GM19467 (cell line): ENCODE measurements around the gene SURF2.
A peak's percentile ranks its signal among the peaks of the same experiment; 100 is the strongest.

ENCODE experiments used
- ATAC-seq: cut with Tn5 transposase; IDR thresholded peaks from one replicate; pipeline ENCODE4 v1.9.1; 2021; ENCODE audit warnings: mild to moderate bottlenecking, moderate library complexity; ENCODE audit not compliant: unreplicated experiment

The SURF2 gene

DNA sequence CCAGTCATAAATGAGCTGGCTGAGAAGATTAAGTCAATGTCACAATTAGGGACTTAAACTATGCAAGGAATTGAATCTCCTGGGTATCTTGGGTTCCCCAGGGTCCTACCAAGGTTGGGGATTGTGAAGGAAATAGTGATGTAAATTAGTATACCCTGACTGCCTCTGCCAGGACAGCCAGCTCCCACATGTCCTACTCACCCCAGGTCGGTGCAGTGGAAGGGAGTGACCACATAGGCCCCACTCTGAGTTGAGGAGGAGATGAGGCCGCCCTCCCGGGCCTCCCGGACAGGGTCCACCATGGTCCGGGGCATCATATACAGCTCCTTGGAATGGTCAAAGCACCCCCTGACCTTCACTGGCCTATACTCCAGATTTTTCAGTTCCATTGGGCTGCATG is 2.8 kb upstream of the SURF2 start:
- no peak for ATAC-seq

DNA sequence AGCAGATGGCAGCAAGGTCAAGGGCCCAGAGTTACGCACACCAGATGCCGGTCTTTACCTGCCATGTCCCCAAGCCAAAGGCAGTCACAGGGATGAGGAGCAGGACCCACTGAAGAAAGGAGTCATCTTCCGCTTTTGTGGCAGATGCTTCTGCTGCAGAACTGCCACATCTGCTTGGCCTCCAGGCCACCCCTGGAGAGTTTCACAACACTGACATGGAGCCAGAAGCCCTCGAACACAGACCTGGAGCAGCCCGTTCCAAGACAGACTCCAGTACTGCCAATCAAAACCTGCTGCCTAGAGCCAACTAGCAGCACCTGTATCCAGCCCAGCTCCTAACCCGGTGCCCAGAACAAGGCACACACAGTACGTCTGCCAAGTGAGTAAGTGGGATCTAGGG is 1.6 kb upstream of the SURF2 start:
- ATAC-seq, result no peak

GRCh38 chr9:133355881-133356357 is 431 bp upstream of the SURF2 start:
- peak; percentile 17 for ATAC-seq

GRCh38 chr9:133357656-133358055 is 1.3 kb downstream of the SURF2 start:
- no peak for ATAC-seq

DNA sequence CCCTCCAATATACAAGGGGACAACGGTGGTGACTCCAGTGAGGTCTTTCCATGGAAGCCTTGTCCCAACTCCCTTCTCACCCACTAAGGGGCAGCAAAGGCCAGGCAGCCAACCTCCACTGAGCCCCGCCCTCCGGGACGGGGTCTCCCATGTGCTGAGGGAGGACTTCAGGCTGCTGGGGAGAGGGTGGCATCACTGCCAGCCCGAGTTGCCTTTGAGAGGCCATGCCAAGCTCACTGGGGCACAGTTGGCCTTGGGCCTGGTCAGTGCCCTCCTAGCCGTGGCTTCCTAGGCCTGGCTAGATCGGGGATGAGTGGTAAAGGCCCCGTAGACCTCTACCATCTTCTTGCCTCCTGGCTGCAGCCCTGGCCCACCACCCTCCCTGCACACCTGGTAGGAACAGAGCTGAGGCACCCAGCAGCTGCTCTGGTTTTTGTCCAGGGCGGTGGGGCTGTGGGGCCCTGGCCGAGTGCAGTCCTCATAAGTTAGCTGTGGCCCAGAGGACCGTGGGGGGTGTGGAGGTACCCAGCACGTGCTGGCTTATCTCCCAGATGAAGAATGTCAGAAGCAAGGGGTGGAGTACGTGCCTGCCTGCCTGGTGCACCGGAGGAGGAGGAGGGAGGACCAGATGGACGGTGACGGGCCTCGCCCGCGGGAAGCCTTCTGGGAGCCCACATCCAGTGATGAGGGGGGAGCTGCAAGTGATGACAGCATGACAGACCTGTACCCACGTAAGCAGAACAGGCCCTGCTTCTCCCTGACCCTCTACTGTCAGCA is 3.2 kb downstream of the SURF2 start:
- no peak for ATAC-seq

DNA sequence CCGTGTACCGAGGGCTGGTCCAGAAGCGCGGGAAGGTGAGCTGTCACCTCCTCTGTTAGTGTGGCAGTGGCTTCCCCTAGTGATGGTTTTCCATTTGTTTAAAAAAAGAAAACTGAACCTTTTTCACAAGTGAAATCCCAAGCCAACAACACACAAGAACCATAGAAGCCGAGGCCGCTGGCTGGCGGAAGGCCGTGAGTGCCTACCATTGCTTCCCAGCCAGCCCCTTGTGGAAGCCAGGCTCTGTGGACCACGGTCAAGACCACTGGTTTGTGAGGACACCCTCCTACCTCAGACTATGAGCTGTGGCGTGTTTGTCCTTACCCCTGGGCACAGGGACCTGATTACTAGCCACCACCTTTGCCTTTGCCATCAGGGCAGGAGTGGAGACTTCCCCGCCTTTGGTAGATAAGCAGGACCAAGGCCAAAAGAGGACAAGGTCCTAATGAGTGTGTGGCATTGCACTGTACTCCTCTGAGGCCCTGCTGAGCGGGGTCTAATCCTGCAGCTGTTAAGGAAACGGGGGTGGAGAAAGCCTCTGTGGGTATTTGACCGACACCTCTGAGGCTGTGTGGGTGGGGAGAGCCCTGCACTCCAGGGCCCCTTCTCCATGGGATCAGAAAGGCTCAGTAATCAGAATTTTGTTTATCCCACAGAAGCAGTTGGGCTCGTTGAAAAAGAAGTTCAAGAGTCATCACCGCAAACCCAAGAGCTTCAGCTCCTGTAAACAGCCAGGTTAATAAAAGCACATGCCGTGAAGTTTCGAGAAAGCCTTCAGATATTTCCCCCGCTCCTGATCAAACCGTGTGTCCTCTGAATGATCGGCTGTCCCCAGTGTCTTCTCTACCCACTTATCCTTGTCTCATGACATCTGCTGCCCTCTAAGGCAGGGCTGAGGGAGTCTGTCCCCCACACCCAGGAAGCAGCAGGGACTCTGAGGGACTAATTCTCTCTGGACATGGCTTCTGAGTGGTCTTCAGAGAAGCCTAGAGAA is 4.3 kb downstream of the SURF2 start:
- ATAC-seq, result no peak

DNA sequence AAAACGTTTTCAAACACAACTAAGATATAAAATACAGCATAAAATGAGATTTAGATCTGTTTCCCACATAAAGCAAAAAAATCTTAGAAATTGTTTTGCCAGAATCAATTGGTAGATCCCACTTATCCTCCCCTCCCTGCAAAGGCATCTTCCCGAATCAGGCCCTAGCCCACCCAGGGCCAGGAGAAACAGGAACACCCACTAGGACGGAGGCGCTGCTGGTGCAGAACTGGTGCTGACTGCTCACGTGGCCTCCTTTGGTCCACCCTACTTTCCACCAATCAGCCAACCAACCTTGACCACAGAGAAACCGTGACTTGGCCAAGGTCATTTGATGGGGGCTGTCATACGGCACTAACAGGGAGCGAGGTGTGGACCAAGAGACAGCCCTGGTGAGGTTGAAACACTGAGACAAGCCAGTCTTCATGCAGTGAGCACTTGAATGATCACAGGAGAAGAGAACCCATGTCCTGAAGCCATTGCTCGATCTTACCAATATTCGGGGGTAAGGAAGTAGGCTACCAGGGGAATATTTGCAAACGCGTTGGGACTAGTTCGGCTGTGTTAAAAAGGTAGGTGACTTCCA is 5.2 kb downstream of the SURF2 start:
- no peak for ATAC-seq

GRCh38 chr9:133362359-133363044 is 6.2 kb downstream of the SURF2 start:
- ATAC-seq, result no peak

DNA sequence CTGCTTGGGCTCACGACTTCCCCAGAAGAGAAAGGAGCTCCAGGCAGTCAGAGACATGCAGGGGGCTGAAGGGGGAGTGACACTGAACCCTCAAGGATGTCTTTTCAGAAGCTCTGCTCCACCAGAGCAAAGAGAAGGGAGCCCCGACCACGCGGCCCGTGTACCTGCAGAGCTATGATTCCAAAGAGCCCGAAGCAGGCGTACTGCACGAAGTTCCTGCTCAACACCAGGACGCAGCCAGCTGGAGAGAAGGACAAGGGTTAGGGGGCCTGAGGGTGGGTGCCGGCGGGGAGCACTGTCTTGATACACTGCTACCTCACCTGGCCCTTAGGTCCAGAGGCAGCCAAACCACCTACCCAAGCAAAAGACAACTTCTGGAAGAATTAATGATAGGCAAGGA is 10.1 kb downstream of the SURF2 start:
- ATAC-seq, result no peak

DNA sequence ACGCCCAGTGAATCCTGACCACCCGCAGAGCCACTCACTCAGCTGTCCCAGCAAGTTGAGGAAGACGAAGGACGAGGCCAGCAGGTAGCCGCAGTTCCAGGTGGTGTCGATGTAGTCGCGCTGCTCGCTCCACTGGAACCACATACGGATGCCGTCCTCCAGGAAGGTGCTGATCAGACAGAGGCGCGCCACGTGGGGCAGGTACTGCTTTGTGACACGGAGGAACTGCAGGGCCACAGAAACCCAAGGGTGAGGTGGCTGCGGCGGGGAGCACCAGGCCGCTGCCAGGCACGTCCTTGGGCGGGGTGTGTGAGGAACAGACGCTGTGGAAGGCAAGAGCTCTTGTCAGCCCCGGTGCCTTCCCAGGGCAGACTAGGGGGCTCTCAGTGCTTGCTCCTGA is 10.9 kb downstream of the SURF2 start:
- no peak for ATAC-seq

GRCh38 chr9:133367778-133368177 is 11.4 kb downstream of the SURF2 start:
- no peak for ATAC-seq

DNA sequence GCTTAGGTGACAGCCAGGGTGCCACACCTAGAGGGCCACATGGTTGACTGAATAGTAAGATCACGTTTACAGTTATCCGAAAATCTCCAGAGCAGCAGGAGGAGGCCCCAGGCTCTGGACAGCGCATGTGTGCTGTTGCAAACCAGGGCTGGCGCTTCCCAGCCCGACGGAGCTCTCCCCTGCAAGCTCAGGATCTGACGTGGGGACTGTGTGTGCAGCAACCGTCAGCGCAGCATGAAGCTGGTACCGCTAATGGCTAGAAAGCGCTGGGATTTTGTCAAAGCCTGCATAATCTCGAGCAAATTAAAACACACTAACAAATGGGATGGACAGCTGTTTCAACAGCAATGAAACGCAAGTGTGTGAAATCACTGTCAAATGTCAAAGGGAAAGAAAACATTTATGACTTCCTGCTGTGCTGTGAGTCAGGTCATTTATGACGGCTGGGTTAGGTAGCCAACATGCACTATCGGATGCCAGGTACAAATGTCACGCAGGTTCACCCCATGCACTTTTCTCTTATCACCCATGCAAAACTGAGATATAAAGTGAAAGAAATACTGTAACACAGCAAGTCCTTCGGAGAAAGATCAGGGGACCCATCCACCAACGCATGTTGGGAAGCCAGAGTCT is 12.0 kb downstream of the SURF2 start:
- no peak for ATAC-seq

DNA sequence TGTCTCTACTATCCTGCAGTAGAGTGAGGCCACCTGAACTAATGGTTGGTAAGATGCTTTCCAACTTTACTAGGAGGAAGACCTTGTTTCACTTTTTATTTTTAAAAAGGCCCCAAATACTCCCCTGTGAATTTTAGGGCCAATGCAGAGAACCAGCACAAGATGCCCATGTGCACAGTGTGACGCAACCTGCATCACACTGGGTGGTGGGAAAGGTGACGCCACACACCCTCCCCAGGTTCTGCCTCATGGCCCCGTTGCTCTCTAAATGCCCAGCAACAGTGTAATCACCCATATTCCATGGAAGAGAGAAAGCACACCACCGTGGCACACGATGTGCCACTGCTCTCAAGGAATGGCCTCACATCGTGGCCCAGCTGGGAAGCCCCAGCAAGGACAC is 13.1 kb downstream of the SURF2 start:
- no peak for ATAC-seq

DNA sequence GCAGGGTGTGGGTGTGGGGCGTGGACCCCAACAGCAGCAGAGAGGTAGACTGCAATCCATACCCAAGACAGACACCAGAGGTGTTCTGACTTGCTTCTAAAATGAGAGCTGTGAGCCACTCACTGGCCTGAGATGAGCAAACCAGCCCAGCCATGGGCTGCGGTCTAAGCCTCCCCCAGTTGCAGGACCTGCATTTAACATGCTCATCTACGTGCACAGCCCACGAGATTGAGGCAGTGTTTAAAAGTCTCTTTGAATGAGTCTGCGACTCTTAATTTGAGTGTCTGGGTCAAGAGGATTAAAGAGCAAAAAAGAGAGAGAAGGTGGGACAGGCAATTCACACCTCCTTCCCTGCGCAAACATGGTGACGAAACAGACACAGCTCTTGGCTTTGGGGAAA is 13.6 kb downstream of the SURF2 start:
- no peak for ATAC-seq

DNA sequence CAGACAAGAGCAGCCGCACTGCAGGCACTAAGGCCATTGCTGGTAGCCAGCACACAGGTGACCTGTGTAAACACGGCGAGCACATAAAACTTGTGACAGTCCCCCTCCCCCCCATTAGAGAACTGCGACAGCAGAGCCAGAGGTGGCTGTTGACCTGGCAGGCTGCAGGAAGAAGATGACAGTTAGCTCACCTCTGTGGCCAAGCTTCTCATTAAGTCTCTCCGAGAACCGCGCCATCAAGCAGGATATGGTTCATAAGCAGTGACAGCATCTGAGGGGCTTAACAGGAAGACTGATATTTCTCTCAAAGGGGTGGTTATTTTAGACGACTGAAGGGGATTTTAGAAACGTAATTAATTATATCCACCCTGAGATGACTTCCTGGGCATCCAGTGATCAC is 14.3 kb downstream of the SURF2 start:
- no peak for ATAC-seq

GRCh38 chr9:133371261-133371711 is 14.9 kb downstream of the SURF2 start:
- no peak for ATAC-seq

GRCh38 chr9:133372144-133372543 is 15.8 kb downstream of the SURF2 start:
- no peak for ATAC-seq

DNA sequence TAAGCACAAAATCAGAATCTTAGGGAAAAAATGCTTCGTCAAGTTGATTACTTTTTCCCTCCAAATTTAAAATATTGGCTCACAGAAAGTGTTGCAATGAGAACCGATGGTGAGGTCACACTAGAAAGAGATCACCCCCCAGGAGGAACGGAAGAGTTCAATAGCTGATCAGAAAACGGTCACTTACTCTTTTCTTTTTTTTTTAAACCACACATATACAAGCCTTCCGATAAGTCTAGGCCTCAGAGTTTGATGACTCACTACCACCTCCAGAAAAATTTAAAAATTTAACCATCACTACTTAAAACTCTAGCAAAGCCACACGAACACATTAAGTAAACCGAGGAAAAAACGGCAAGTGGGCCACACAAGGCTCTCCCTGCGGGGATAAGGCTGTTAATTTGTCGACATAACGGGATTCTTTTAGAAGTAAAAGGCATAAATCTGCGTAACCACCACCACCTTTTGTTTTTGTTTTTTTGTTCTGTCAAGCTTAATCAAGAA is 18.3 kb downstream of the SURF2 start:
- ATAC-seq, result no peak

DNA sequence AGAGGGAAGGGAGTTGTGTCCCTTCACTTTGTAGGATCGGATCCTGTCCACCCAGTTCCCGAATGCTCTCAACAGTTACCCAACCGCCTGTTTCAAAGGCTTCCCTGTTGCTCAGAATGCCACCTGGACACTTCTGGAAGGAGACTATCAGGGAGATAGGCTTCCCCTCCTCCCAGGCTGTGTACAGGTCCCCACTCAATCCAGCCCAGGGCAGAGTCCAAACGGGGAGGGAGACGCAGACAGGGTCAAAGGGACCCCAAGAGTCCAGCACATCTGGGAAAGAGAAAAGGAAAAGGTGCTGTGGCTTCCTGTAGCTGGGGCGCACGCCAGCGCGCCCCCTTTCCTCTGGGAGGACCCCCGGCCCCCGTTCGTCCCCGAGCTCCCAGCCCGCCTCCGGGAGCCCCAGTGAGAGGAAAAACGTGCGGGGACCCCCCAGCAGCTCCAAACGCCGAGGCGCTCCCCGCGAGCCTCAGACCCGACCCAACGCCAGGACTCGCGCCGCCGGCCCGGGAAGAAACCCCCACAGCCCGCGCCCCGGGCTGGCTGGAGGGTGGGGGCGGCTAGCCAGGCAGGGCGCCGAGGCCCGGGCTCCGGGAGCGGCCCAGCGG is 18.9 kb downstream of the SURF2 start:
- no peak for ATAC-seq
